ENCODE data around the gene SCAF1. TPM values are rescaled to one million over a fixed set of nuclear protein-coding genes. Genes with fewer than 3 reads are reported as not detected.
"Not testable (repeated sequence)": the region's sequence is repeated elsewhere in the genome, so short reads cannot be mapped to it uniquely, and the experiment has no call there.

The SCAF1 gene
- total RNA-seq, 1 donor from 2014 or later: 8.4 TPM

- H3K4me1 ChIP-seq (ENCODE audit: control insufficient read depth in 3 of 3, insufficient read depth in 3 of 3, low read length in 3 of 3): peaks cover 11 to 13% (median 11%) of the 10 kb centered on the region in 3 donors
These were observed 9.4 kb upstream of the SCAF1 start for GRCh38 chr19:49632576-49632975.

GRCh38 chr19:49633273-49633672, 8.7 kb upstream of the SCAF1 start:
- H3K36me3 ChIP-seq (ENCODE audit: control insufficient read depth in 3 of 3, insufficient read depth in 3 of 3, low read length in 3 of 3); H3K9me3 ChIP-seq (ENCODE audit: control insufficient read depth in 3 of 3, low read length in 3 of 3); H3K9ac ChIP-seq (ENCODE audit: low read depth in 1 of 3, low read length in 3 of 3); H3K4me3 ChIP-seq (ENCODE audit: low read length in 3 of 3); H3K27ac ChIP-seq (ENCODE audit: low read depth, low read length); H3K27me3 ChIP-seq (ENCODE audit: control insufficient read depth in 3 of 3, insufficient read depth in 3 of 3, low read length in 3 of 3): not testable (repeated sequence)
- H3K4me1 ChIP-seq (ENCODE audit: control insufficient read depth in 3 of 3, insufficient read depth in 3 of 3, low read length in 3 of 3): peaks cover 13 to 14% (median 14%) of the 10 kb centered on the region in 3 donors

More at GRCh38 chr19:49632576-49632975, 9.4 kb upstream of the SCAF1 start:
- Histone ChIP-seq H3K27ac (ENCODE audit: low read depth, low read length) (no peak overlapping the region), H3K4me3 (ENCODE audit: low read length in 3 of 3) (no peak overlapping the region), H3K9ac (ENCODE audit: low read depth in 1 of 3, low read length in 3 of 3) (no peak overlapping the region), H3K36me3 (ENCODE audit: control insufficient read depth in 3 of 3, insufficient read depth in 3 of 3, low read length in 3 of 3) (peaks cover 3 to 8% (median 5%) of the 10 kb centered on the region in 3 donors), H3K9me3 (ENCODE audit: control insufficient read depth in 3 of 3, low read length in 3 of 3) (no peaks in the 10 kb centered on the region), H3K27me3 (ENCODE audit: control insufficient read depth in 3 of 3, insufficient read depth in 3 of 3, low read length in 3 of 3) (no peaks in the 10 kb centered on the region)

DNA sequence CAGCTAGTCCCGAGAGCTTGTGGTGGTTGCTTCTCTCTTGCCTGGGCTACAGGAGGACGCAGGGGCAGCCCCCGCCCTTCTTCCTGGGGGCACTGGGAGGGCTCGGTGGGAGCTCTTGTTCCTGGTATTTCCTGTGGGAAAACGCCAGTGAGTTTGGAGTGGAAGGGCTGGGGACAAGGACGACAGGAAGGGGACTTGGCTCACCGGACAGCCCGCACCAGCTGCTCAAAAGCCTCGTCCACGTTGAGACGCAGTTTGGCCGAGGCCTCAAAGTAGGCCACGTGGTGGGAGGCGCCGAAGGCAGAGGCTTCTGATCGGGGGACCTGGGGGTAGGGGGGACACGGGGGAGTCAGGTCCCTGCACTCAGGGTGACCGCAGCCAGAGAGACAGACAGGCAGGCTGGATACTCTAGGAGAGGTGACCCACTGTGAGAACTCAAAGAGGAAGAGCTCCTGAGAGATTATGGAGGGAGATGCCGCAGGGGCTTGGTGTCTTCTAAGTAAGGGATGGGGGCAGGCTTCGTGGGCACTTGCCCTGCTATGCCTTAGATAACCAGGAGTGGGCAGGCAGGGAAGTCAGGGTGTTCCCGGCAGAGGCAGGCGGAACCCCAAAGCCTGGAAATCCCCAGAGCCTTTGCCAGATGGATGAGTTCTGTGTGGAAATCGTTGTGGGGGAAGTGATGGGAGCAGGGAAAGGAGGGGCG, 6.3 kb upstream of the SCAF1 start:
- no peak overlapping the region for H3K27ac ChIP-seq (ENCODE audit: low read depth, low read length)
- H3K4me3 ChIP-seq (ENCODE audit: low read length in 3 of 3): no peak overlapping the region
- H3K4me1 ChIP-seq (ENCODE audit: control insufficient read depth in 3 of 3, insufficient read depth in 3 of 3, low read length in 3 of 3): peaks cover 21 to 22% (median 22%) of the 10 kb centered on the region in 3 donors
- H3K36me3 ChIP-seq (ENCODE audit: control insufficient read depth in 3 of 3, insufficient read depth in 3 of 3, low read length in 3 of 3): peaks cover 0 to 8% (median 5%) of the 10 kb centered on the region in 3 donors
- H3K27me3 ChIP-seq (ENCODE audit: control insufficient read depth in 3 of 3, insufficient read depth in 3 of 3, low read length in 3 of 3): no peaks in the 10 kb centered on the region
- no peaks in the 10 kb centered on the region for H3K9me3 ChIP-seq (ENCODE audit: control insufficient read depth in 3 of 3, low read length in 3 of 3)
- peak overlapping the region in 1 of 3 donors; percentile 16 for H3K9ac ChIP-seq (ENCODE audit: low read depth in 1 of 3, low read length in 3 of 3)

- Histone ChIP-seq H3K4me1 (ENCODE audit: control insufficient read depth in 3 of 3, insufficient read depth in 3 of 3, low read length in 3 of 3) (peaks cover 19 to 27% (median 22%) of the 10 kb centered on the region in 3 donors), H3K9me3 (ENCODE audit: control insufficient read depth in 3 of 3, low read length in 3 of 3) (no peaks in the 10 kb centered on the region), H3K27ac (ENCODE audit: low read depth, low read length) (no peak overlapping the region), H3K36me3 (ENCODE audit: control insufficient read depth in 3 of 3, insufficient read depth in 3 of 3, low read length in 3 of 3) (peaks cover 0 to 8% (median 5%) of the 10 kb centered on the region in 3 donors), H3K9ac (ENCODE audit: low read depth in 1 of 3, low read length in 3 of 3) (no peak overlapping the region), H3K27me3 (ENCODE audit: control insufficient read depth in 3 of 3, insufficient read depth in 3 of 3, low read length in 3 of 3) (no peaks in the 10 kb centered on the region), H3K4me3 (ENCODE audit: low read length in 3 of 3) (no peak overlapping the region)
These were observed 5.6 kb upstream of the SCAF1 start for GRCh38 chr19:49636233-49636932.

DNA sequence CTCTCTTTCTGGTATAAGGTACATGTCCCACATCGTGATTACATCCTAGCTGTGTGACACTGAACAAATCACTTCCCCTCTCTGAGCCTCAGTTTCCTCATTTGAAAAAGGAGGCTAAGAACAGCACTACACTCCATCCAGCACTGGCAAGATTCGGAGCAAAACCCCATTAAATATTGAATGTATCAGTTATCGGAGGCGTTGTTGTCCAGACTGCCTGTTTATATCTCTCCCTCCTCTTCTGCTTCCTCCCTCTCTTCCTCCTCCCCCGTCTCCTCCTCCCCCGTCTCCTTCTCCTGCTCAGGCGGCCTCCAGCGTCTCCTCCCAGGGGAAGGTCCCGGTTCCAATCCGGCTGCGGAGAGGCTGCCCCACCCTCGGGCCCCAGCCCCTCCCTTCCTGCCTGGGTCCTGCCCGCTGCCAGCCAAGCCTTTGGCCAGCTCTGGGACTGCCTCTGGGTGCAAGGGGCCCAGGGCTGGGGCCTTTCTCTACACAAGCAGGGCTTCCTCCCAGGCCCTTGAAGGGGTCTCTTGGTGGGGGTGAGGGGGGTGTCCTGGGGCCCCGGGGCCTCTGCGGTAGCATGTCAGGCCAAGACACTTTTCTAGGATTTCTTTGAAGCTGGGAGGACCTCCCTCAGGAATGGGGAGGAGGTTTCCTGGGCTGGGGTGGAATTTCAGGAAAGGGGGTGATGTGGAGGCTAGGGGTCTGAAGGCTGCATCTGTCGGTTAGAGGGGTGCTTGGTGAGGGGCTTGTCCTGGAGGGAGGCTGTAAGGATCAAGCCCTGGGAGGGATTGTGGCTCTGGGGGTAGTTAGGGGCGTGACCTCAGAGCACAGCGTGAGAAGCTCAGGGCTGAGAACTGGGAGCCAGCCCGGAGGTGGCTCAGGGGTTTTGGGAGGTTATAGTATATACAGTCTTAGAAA, 3.9 kb upstream of the SCAF1 start:
- peaks cover 0 to 10% (median 5%) of the 10 kb centered on the region in 3 donors for H3K36me3 ChIP-seq (ENCODE audit: control insufficient read depth in 3 of 3, insufficient read depth in 3 of 3, low read length in 3 of 3)
- H3K27ac ChIP-seq (ENCODE audit: low read depth, low read length): peak overlapping the region; percentile 64
- H3K9ac ChIP-seq (ENCODE audit: low read depth in 1 of 3, low read length in 3 of 3): peak overlapping the region in 2 of 3 donors; percentile 45 to 66
- H3K27me3 ChIP-seq (ENCODE audit: control insufficient read depth in 3 of 3, insufficient read depth in 3 of 3, low read length in 3 of 3): no peaks in the 10 kb centered on the region
- peak overlapping the region; percentile 46 to 82 (median 54) for H3K4me3 ChIP-seq (ENCODE audit: low read length in 3 of 3)
- peaks cover 25 to 30% (median 28%) of the 10 kb centered on the region in 3 donors for H3K4me1 ChIP-seq (ENCODE audit: control insufficient read depth in 3 of 3, insufficient read depth in 3 of 3, low read length in 3 of 3)
- no peaks in the 10 kb centered on the region for H3K9me3 ChIP-seq (ENCODE audit: control insufficient read depth in 3 of 3, low read length in 3 of 3)

DNA sequence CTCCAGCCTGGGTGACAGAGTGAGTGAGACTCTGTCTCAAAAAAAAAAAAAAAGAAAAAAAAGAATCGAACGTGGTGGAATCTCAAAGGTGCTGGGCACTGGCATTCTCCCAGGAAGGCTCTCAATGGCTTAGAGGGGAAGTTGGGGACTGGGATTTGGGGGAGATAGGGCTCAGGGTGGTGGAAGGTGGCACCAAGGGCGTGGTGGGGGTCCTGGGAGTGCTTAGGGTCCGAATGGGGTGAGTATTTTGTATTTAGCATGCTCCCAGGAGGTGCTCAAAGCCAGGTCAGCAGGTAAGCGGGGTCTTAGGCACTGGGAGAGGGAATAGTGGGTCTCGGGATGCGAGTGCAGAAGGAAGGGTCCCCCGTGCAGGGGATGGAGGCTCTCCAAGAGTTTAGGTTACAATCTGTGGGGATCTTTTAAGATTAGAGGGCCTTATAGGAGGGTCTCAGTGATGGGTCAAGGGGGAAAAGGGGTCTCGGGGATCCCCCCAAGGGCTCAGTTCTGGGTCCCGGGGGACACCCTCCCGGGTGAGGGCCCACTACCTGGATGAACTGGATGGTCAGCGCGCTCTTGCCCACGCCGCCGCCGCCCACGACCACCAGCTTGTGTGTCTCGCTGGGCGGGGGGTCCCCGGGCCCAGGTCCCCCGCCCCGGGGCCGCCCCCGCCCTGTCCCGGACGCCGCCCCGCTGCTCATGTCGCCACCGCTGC, 2.5 kb upstream of the SCAF1 start:
- peaks cover 0 to 10% (median 5%) of the 10 kb centered on the region in 3 donors for H3K36me3 ChIP-seq (ENCODE audit: control insufficient read depth in 3 of 3, insufficient read depth in 3 of 3, low read length in 3 of 3)
- H3K27ac ChIP-seq (ENCODE audit: low read depth, low read length): peak overlapping the region; percentile 100
- no peaks in the 10 kb centered on the region for H3K27me3 ChIP-seq (ENCODE audit: control insufficient read depth in 3 of 3, insufficient read depth in 3 of 3, low read length in 3 of 3)
- H3K4me1 ChIP-seq (ENCODE audit: control insufficient read depth in 3 of 3, insufficient read depth in 3 of 3, low read length in 3 of 3): peaks cover 34 to 44% (median 37%) of the 10 kb centered on the region in 3 donors
- peak overlapping the region; percentile 75 to 84 (median 82) for H3K4me3 ChIP-seq (ENCODE audit: low read length in 3 of 3)
- H3K9me3 ChIP-seq (ENCODE audit: control insufficient read depth in 3 of 3, low read length in 3 of 3): no peaks in the 10 kb centered on the region
- H3K9ac ChIP-seq (ENCODE audit: low read depth in 1 of 3, low read length in 3 of 3): peak overlapping the region; percentile 57 to 77 (median 77)

- H3K4me3 ChIP-seq (ENCODE audit: low read length in 3 of 3): peak within 1 kb of the TSS; percentile 84 to 92 (median 86)
- H3K27ac ChIP-seq (ENCODE audit: low read depth, low read length): peak within 1 kb of the TSS; percentile 100
- H3K9ac ChIP-seq (ENCODE audit: low read depth in 1 of 3, low read length in 3 of 3): peak within 1 kb of the TSS; percentile 97 to 100 (median 98)
- H3K27me3 ChIP-seq (ENCODE audit: control insufficient read depth in 3 of 3, insufficient read depth in 3 of 3, low read length in 3 of 3): no peaks in the 10 kb centered on the region
- peaks cover 2 to 12% (median 5%) of the 10 kb centered on the region in 3 donors for H3K36me3 ChIP-seq (ENCODE audit: control insufficient read depth in 3 of 3, insufficient read depth in 3 of 3, low read length in 3 of 3)
- H3K4me1 ChIP-seq (ENCODE audit: control insufficient read depth in 3 of 3, insufficient read depth in 3 of 3, low read length in 3 of 3): peaks cover 40 to 47% (median 40%) of the 10 kb centered on the region in 3 donors
- H3K9me3 ChIP-seq (ENCODE audit: control insufficient read depth in 3 of 3, low read length in 3 of 3): no peaks in the 10 kb centered on the region
These were observed 1.7 kb upstream of the SCAF1 start, which contains the start of gene RRAS for GRCh38 chr19:49640113-49640898. RRAS (minus strand) TSS chr19:49640143; CDS start chr19:49640098, 45 bp downstream.

- Histone ChIP-seq H3K36me3 (ENCODE audit: control insufficient read depth in 3 of 3, insufficient read depth in 3 of 3, low read length in 3 of 3) (peaks cover 16 to 24% (median 23%) of the 10 kb centered on the region in 3 donors), H3K9ac (ENCODE audit: low read depth in 1 of 3, low read length in 3 of 3) (peak overlapping the region; percentile 98 to 99 (median 99)), H3K4me3 (ENCODE audit: low read length in 3 of 3) (peak overlapping the region; percentile 95 to 99 (median 97)), H3K9me3 (ENCODE audit: control insufficient read depth in 3 of 3, low read length in 3 of 3) (no peaks in the 10 kb centered on the region), H3K27me3 (ENCODE audit: control insufficient read depth in 3 of 3, insufficient read depth in 3 of 3, low read length in 3 of 3) (no peaks in the 10 kb centered on the region), H3K27ac (ENCODE audit: low read depth, low read length) (peak overlapping the region; percentile 100), H3K4me1 (ENCODE audit: control insufficient read depth in 3 of 3, insufficient read depth in 3 of 3, low read length in 3 of 3) (peaks cover 38 to 43% (median 38%) of the 10 kb centered on the region in 3 donors)
These were observed 555 bp downstream of the SCAF1 start for GRCh38 chr19:49642492-49643035.

Measured in skeletal muscle tissue (tissue), 4 donors.